ENCODE results near the gene CACNA1A.

GRCh38 chr19:13290741-13291140, 215.5 kb downstream of the CACNA1A start:
- no peak for TF ChIP-seq CTCF (IDR thresholded peaks at IDR 0.05)
- no peak for TF ChIP-seq POLR2A (IDR thresholded peaks at IDR 0.05)

Measured in heart left ventricle (tissue), 13 donors.